ENCODE data around the gene MICAL3. TPM values are rescaled to one million over a fixed set of nuclear protein-coding genes. Genes with fewer than 3 reads are reported as not detected.

Gene MICAL3
- total and polyA plus RNA-seq, 2 donors from 2014 or later = 5.0 to 99.4 TPM

GRCh38 chr22:17960011-17960410, 64.3 kb downstream of the MICAL3 start:
- peak overlapping the region; percentile 68 for H3K27ac ChIP-seq (ENCODE audit: low read depth in 2 of 2, low read length in 2 of 2)
- H3K27me3 ChIP-seq (ENCODE audit: control insufficient read depth, insufficient read depth, low read length) = no peaks in the 10 kb centered on the region
- no peaks in the 10 kb centered on the region for H3K36me3 ChIP-seq (ENCODE audit: control insufficient read depth in 2 of 3, insufficient read depth in 3 of 3, low read length in 3 of 3)
- no peak for DNase-seq
- no peak overlapping the region for H3K4me3 ChIP-seq (ENCODE audit: low read length in 3 of 3)
- H3K4me1 ChIP-seq (ENCODE audit: control insufficient read depth in 2 of 3, insufficient read depth in 2 of 3, low read depth in 1 of 3, low read length in 3 of 3) = peaks cover 0 to 55% (median 47%) of the 10 kb centered on the region in 3 donors
- intact Hi-C loops (cut with DNase I) = no loop called here
- H3K9me3 ChIP-seq (ENCODE audit: control insufficient read depth in 2 of 3, insufficient read depth in 1 of 3, low read length in 3 of 3) = no peaks in the 10 kb centered on the region
- H3K9ac ChIP-seq (ENCODE audit: low read length in 3 of 3) = peak overlapping the region in 1 of 3 donors; percentile 28
- no peak for FAIRE-seq
- no peak for TF ChIP-seq CTCF (IDR thresholded peaks at IDR 0.05; ENCODE audit: borderline replicate concordance, extremely low read depth, insufficient read depth)

DNA sequence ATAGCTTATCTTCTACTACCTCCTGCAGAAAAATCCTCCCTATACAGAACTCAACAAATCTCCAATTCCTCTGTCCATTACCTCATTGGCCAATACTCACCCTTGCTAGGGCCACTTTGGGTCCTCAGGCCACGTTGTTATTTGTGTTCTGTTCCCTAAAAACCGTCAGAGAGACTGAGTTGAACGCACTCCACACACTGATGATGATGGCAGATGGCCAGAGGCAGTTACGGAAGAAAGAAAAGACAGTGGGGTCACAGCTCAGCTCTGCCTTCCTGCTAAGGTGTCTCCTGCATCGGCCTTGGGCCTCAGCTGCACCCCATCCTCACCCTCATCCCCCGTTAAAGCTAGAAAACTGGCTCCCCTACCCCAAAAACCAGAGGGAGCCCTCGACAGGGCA, 66.2 kb downstream of the MICAL3 start:
- Histone ChIP-seq H3K4me1 (ENCODE audit: control insufficient read depth in 2 of 3, insufficient read depth in 2 of 3, low read depth in 1 of 3, low read length in 3 of 3) (peaks cover 0 to 54% (median 37%) of the 10 kb centered on the region in 3 donors), H3K36me3 (ENCODE audit: control insufficient read depth in 2 of 3, insufficient read depth in 3 of 3, low read length in 3 of 3) (no peaks in the 10 kb centered on the region), H3K27ac (ENCODE audit: low read depth in 2 of 2, low read length in 2 of 2) (peak overlapping the region; percentile 54 to 77), H3K9ac (ENCODE audit: low read length in 3 of 3) (no peak overlapping the region), H3K4me3 (ENCODE audit: low read length in 3 of 3) (no peak overlapping the region), H3K9me3 (ENCODE audit: control insufficient read depth in 2 of 3, insufficient read depth in 1 of 3, low read length in 3 of 3) (no peaks in the 10 kb centered on the region), H3K27me3 (ENCODE audit: control insufficient read depth, insufficient read depth, low read length) (no peaks in the 10 kb centered on the region)
- DNase-seq = no peak
- intact Hi-C loops (cut with DNase I) = no loop called here
- TF ChIP-seq CTCF (IDR thresholded peaks at IDR 0.05; ENCODE audit: borderline replicate concordance, extremely low read depth, insufficient read depth) = no peak
- FAIRE-seq = no peak

GRCh38 chr22:17957693-17958092, 66.7 kb downstream of the MICAL3 start:
- no peak for TF ChIP-seq CTCF (IDR thresholded peaks at IDR 0.05; ENCODE audit: borderline replicate concordance, extremely low read depth, insufficient read depth)
- Histone ChIP-seq H3K9ac (ENCODE audit: low read length in 3 of 3) (no peak overlapping the region), H3K27ac (ENCODE audit: low read depth in 2 of 2, low read length in 2 of 2) (peak overlapping the region in 1 of 2 donors; percentile 4), H3K4me3 (ENCODE audit: low read length in 3 of 3) (no peak overlapping the region), H3K4me1 (ENCODE audit: control insufficient read depth in 2 of 3, insufficient read depth in 2 of 3, low read depth in 1 of 3, low read length in 3 of 3) (peaks cover 0 to 58% (median 39%) of the 10 kb centered on the region in 3 donors), H3K27me3 (ENCODE audit: control insufficient read depth, insufficient read depth, low read length) (no peaks in the 10 kb centered on the region), H3K9me3 (ENCODE audit: control insufficient read depth in 2 of 3, insufficient read depth in 1 of 3, low read length in 3 of 3) (no peaks in the 10 kb centered on the region), H3K36me3 (ENCODE audit: control insufficient read depth in 2 of 3, insufficient read depth in 3 of 3, low read length in 3 of 3) (no peaks in the 10 kb centered on the region)
- DNase-seq = peak in 1 of 5 donors; percentile 53
- intact Hi-C loops (cut with DNase I) = no loop called here
- FAIRE-seq = no peak

DNA sequence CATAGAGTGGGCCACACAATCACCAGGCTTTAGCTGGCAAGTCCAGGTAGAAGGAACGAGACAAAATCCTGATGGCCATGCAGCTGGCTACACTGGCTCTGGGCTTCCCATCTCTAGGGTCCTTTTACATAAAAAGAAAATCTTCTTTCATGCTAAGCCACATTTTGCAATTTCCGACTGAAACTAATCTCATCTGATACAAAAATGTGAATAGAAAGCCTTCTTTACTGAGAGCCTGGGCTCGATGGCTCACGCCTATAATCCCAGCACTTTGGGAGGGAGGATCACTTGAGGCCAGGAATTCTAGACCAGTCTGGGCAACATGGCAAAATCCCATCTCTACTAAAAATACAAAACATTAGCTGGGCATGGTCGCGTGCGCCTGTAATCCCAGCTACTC, 67.2 kb downstream of the MICAL3 start:
- no peak for TF ChIP-seq CTCF (IDR thresholded peaks at IDR 0.05; ENCODE audit: borderline replicate concordance, extremely low read depth, insufficient read depth)
- DNase-seq = no peak
- intact Hi-C loops (cut with DNase I) = no loop called here
- H3K9ac ChIP-seq (ENCODE audit: low read length in 3 of 3) = no peak overlapping the region
- no peaks in the 10 kb centered on the region for H3K9me3 ChIP-seq (ENCODE audit: control insufficient read depth in 2 of 3, insufficient read depth in 1 of 3, low read length in 3 of 3)
- H3K27me3 ChIP-seq (ENCODE audit: control insufficient read depth, insufficient read depth, low read length) = no peaks in the 10 kb centered on the region
- no peak overlapping the region for H3K4me3 ChIP-seq (ENCODE audit: low read length in 3 of 3)
- no peaks in the 10 kb centered on the region for H3K36me3 ChIP-seq (ENCODE audit: control insufficient read depth in 2 of 3, insufficient read depth in 3 of 3, low read length in 3 of 3)
- FAIRE-seq = no peak
- H3K27ac ChIP-seq (ENCODE audit: low read depth in 2 of 2, low read length in 2 of 2) = peak overlapping the region in 1 of 2 donors; percentile 1
- peaks cover 0 to 60% (median 41%) of the 10 kb centered on the region in 3 donors for H3K4me1 ChIP-seq (ENCODE audit: control insufficient read depth in 2 of 3, insufficient read depth in 2 of 3, low read depth in 1 of 3, low read length in 3 of 3)
